GM12878 (cell line): ENCODE measurements around the gene ZNF543. TPM values are rescaled to one million over a fixed set of nuclear protein-coding genes. Genes with fewer than 3 reads are reported as not detected.

Experiments used
- ATAC-seq: fragments of 200-7000 bp; cut with Tn5 transposase; 3 replicates; pipeline ENCODE4 v1.9.1; 2020; ENCODE audit warnings: mild to moderate bottlenecking, moderate library complexity
- BruUV-seq: library from RNA; stranded (reverse); fragments of 400-500 nt; replicated peaks from 2 replicates; lab custom pipeline; 2021; lab: Mats Ljungman, UMichigan
- CTCF ChIA-PET: fragments of 300-600 bp; sonication (Branson Sonifier 250); formaldehyde crosslinking; extraction: SDS; loops from one replicate; lab custom pipeline; 2021; ENCODE audit warnings: inconsistent platforms; lab: Yijun Ruan, JAX
- POLR2A ChIA-PET: fragments of 350-600 bp; formaldehyde crosslinking; extraction: SDS; loops from one replicate; lab custom pipeline; 2021; ENCODE audit warnings: inconsistent platforms; lab: Charles Lee
- RAD21 ChIA-PET: fragments of 300-600 bp; sonication (Branson Sonifier 250); formaldehyde crosslinking; loops from one replicate; lab custom pipeline; 2023; ENCODE audit warnings: antibody characterized with exemption; ENCODE audit not compliant: unreplicated experiment; lab: Charles Lee
- SMC1A ChIA-PET: fragments of 300-600 bp; sonication (Branson Sonifier 250); formaldehyde crosslinking; loops from one replicate; lab custom pipeline; 2023; ENCODE audit not compliant: unreplicated experiment, uncharacterized antibody; lab: Charles Lee
- DNase-seq: peaks from one replicate; pipeline ENCODE4 v3.0.0-alpha.2; 2011; ENCODE audit warnings: low read depth, low spot score
- FAIRE-seq: peaks from 3 replicates; lab custom pipeline; 2011; peaks lifted over from hg19 to GRCh38; lab: Jason Lieb, UNC
- H2AFZ ChIP-seq: 2 replicates; pipeline ENCODE4 v1.6.0; 2011; ENCODE audit warnings: low read depth, low read length, control low read depth; ENCODE audit not compliant: control insufficient read depth
- H3K27ac ChIP-seq: 2 replicates; pipeline ENCODE4 v1.5.1; 2011; ENCODE audit warnings: control low read depth; ENCODE audit not compliant: control insufficient read depth, insufficient read depth
- H3K27me3 ChIP-seq, 2 experiments: replicated peaks in 1 of 2; 2 replicates each; pipeline versions ENCODE4 v1.6.0 to v1.6.1; 2011; ENCODE audit warnings: low read length in 1 of 2; ENCODE audit not compliant: control insufficient read depth in 2 of 2, insufficient read depth in 2 of 2
- H3K36me3 ChIP-seq, 2 experiments: 2 replicates each; pipeline ENCODE4 v1.5.1; 2011; ENCODE audit warnings: low read length in 1 of 2; ENCODE audit not compliant: control insufficient read depth in 2 of 2, insufficient read depth in 2 of 2
- H3K4me1 ChIP-seq: 2 replicates; pipeline ENCODE4 v1.6.1; 2011; ENCODE audit warnings: mild to moderate bottlenecking, low read length, moderate library complexity, mixed read lengths; ENCODE audit not compliant: control insufficient read depth, insufficient read depth
- H3K4me2 ChIP-seq: 2 replicates; pipeline ENCODE4 v1.6.0; 2011; ENCODE audit warnings: control low read depth; ENCODE audit not compliant: control insufficient read depth, insufficient read depth
- H3K4me3 ChIP-seq: fragments of 200-600 bp; sonication (generic); 2 replicates; pipeline ENCODE4 v1.5.1; 2016
- H3K79me2 ChIP-seq: 2 replicates; pipeline ENCODE4 v1.6.0; 2011; ENCODE audit warnings: low read length; ENCODE audit not compliant: control insufficient read depth, insufficient read depth
- H3K9ac ChIP-seq: 2 replicates; pipeline ENCODE4 v1.8.0; 2011; ENCODE audit warnings: low read length, control low read depth, mixed read lengths; ENCODE audit not compliant: control insufficient read depth, insufficient read depth
- H3K9me3 ChIP-seq: replicated peaks from 3 replicates; pipeline ENCODE4 v1.5.1; 2011; ENCODE audit warnings: mild to moderate bottlenecking, low read length; ENCODE audit not compliant: control insufficient read depth, insufficient read depth
- H4K20me1 ChIP-seq: 2 replicates; pipeline ENCODE4 v1.6.0; 2011; ENCODE audit not compliant: control insufficient read depth, insufficient read depth
- ASH2L ChIP-seq: fragments of 300-600, 200-600 bp; sonication (generic); IDR thresholded peaks from 2 replicates; pipeline ENCODE4 v1.6.1; 2017; ENCODE audit warnings: low read depth, mild to moderate bottlenecking, borderline replicate concordance
- BHLHE40 ChIP-seq, 2 experiments: fragments of 450-650 bp in 1 of 2; IDR thresholded peaks; 2 replicates each; pipeline ENCODE4 v1.6.1; 2011 to 2017; ENCODE audit warnings: low read depth in 2 of 2, borderline replicate concordance in 1 of 2, improper control_type of control experiment in 1 of 2, low read length in 1 of 2, mild to moderate bottlenecking in 1 of 2
- BMI1 ChIP-seq: fragments of 450-650 bp; IDR thresholded peaks from 2 replicates; pipeline ENCODE4 v1.6.1; 2016; ENCODE audit warnings: mild to moderate bottlenecking, moderate library complexity, borderline replicate concordance
- DPF2 ChIP-seq: fragments of 450-650 bp; IDR thresholded peaks from 2 replicates; pipeline ENCODE4 v1.6.1; 2017; ENCODE audit warnings: mild to moderate bottlenecking
- EED ChIP-seq: sonication (generic); IDR thresholded peaks from 2 replicates; pipeline ENCODE4 v1.6.1; 2016; ENCODE audit warnings: antibody characterized with exemption, low read depth
- EP300 ChIP-seq, 2 experiments: fragments of 150-350 bp in 1 of 2; IDR thresholded peaks; 2 replicates each; pipeline ENCODE4 v1.6.1; 2011 to 2012; ENCODE audit warnings: low read depth in 2 of 2, low read length in 2 of 2, borderline replicate concordance in 1 of 2, improper control_type of control experiment in 1 of 2, inconsistent platforms in 1 of 2; ENCODE audit not compliant: control insufficient read depth in 1 of 2
- ETV6 ChIP-seq, 2 experiments: fragments of 450-650 bp in 1 of 2; IDR thresholded peaks in 1 of 2; conservative IDR thresholded peaks in 1 of 2; 2 replicates each; pipeline ENCODE4 v1.6.1; 2014; ENCODE audit warnings: antibody characterized with exemption in 1 of 2, borderline replicate concordance in 1 of 2, low read depth in 1 of 2, mild to moderate bottlenecking in 1 of 2, moderate library complexity in 1 of 2
- MTA2 ChIP-seq: fragments of 450-650 bp; IDR thresholded peaks from 2 replicates; pipeline ENCODE4 v1.6.1; 2016; ENCODE audit warnings: low read depth, mild to moderate bottlenecking, moderate library complexity
- MTA3 ChIP-seq: IDR thresholded peaks from 2 replicates; pipeline ENCODE4 v1.6.1; 2012; ENCODE audit warnings: low read length, inconsistent platforms, borderline replicate concordance
- NR2F1 ChIP-seq: fragments of 450-650 bp; conservative IDR thresholded peaks from 2 replicates; pipeline ENCODE4 v1.6.1; 2017; ENCODE audit warnings: mild to moderate bottlenecking
- NRF1 ChIP-seq: conservative IDR thresholded peaks from 2 replicates; pipeline ENCODE4 v1.6.1; 2011; ENCODE audit warnings: mild to moderate bottlenecking, low read depth, low read length, improper control_type of control experiment
- TARDBP ChIP-seq: IDR thresholded peaks from 2 replicates; pipeline ENCODE4 v1.6.1; 2016; ENCODE audit warnings: borderline replicate concordance
- WGBS: methylation state at CpG from one replicate; pipeline ENCODE4 v1.1.6; 2016; ENCODE audit warnings: low lambda C conversion rate; ENCODE audit not compliant: insufficient replicate concordance, insufficient coverage; ENCODE audit errors: missing lambda C conversion rate; 5-methylcytosine and 5-hydroxymethylcytosine counted together
- in situ Hi-C: fragments of 300-500 bp; cut with MboI; formaldehyde crosslinking; loops from 9 replicates; pipeline ENCODE4 v1.14.3; 2018; ENCODE audit warnings: mixed read lengths
- intact Hi-C: fragments of 100-400 bp; cut with micrococcal nuclease; formaldehyde crosslinking; loops from one replicate; pipeline ENCODE4 v1.14.2; 2022; ENCODE audit not compliant: unreplicated experiment
- polyA plus RNA-seq, 11 experiments: library from polyadenylated mRNA; depleted of rRNA in 4 of 11; unstranded in 6 of 11; stranded (reverse) in 5 of 11; fragments of >200 nt; fragmentation: Nextera tagmentation in 4 of 11; fragmentation: Illumina TruSeq in 1 of 11; extraction: Ambion mirVana in 4 of 11; extraction: Trizol in 1 of 11; gene quantifications; 1 replicate in 1 of 11; 2 replicates in 10 of 11; pipeline versions ENCODE4 v1.2.1 to v1.2.3, GENCODE V29; 2011 to 2016; ENCODE audit warnings: inconsistent platforms in 2 of 11, missing spikeins in 2 of 11, low read depth in 1 of 11
- total RNA-seq, 4 experiments: library from RNA; depleted of rRNA in 3 of 4; stranded (reverse); fragments of >200 nt in 3 of 4; fragmentation: Illumina TruSeq in 1 of 4; extraction: Trizol in 1 of 4; gene quantifications; 2 replicates each; pipeline versions ENCODE4 v1.2.1 to v1.2.3, GENCODE V29; 2013 to 2021
- TF ChIP-seq, protein P1 (sequence below): fragments of 450-650 bp; IDR thresholded peaks from 2 replicates; pipeline ENCODE4 v1.6.1; 2017; ENCODE audit warnings: mild to moderate bottlenecking
- TF ChIP-seq, protein P2 (sequence below): fragments of 450-650 bp; IDR thresholded peaks from 2 replicates; pipeline ENCODE4 v1.6.1; 2017; ENCODE audit warnings: borderline replicate concordance
- TF ChIP-seq, protein P3 (sequence below): fragments of 450-650 bp; IDR thresholded peaks from 2 replicates; pipeline ENCODE4 v1.6.1; 2017; ENCODE audit warnings: antibody characterized with exemption, mild to moderate bottlenecking, moderate library complexity
- TF ChIP-seq, protein P4 (sequence below): IDR thresholded peaks from 2 replicates; pipeline ENCODE4 v1.6.1; 2011; ENCODE audit warnings: borderline replicate concordance, low read depth, mild to moderate bottlenecking, moderate library complexity, mixed read lengths, low read length; ENCODE audit not compliant: insufficient read depth; ENCODE audit errors: extremely low read length

ZNF543 gene
- total and polyA plus RNA-seq, 10 of the 15 experiments (the other 5 are each of a cell fraction or from before 2014, with no cell fraction given), result 0.53 to 9.0 (median 3.5) TPM

DNA sequence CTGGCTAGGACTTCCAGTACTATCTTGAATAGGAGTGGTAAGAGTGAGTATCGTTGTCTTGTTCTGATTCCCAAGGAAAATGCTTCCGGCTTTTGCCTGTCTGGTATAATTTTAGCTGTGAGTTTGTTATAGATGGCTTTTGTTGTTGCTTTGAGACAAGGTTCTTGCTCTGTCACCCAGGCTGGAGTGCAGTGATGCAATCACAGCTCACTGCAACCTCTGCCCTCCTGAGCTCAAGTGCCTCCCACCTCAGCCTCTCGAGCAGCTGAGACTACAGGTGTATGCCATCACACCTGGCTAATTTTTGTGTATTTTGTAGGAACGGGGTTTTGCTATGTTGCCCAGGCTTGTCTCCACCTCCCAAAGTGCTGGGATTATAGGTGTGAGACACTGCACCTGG lies 6.1 kb upstream of the ZNF543 start (continued):
- TF ChIP-seq, protein P1, sequence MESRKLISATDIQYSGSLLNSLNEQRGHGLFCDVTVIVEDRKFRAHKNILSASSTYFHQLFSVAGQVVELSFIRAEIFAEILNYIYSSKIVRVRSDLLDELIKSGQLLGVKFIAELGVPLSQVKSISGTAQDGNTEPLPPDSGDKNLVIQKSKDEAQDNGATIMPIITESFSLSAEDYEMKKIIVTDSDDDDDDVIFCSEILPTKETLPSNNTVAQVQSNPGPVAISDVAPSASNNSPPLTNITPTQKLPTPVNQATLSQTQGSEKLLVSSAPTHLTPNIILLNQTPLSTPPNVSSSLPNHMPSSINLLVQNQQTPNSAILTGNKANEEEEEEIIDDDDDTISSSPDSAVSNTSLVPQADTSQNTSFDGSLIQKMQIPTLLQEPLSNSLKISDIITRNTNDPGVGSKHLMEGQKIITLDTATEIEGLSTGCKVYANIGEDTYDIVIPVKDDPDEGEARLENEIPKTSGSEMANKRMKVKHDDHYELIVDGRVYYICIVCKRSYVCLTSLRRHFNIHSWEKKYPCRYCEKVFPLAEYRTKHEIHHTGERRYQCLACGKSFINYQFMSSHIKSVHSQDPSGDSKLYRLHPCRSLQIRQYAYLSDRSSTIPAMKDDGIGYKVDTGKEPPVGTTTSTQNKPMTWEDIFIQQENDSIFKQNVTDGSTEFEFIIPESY, result no peak
- TF ChIP-seq, protein P2, sequence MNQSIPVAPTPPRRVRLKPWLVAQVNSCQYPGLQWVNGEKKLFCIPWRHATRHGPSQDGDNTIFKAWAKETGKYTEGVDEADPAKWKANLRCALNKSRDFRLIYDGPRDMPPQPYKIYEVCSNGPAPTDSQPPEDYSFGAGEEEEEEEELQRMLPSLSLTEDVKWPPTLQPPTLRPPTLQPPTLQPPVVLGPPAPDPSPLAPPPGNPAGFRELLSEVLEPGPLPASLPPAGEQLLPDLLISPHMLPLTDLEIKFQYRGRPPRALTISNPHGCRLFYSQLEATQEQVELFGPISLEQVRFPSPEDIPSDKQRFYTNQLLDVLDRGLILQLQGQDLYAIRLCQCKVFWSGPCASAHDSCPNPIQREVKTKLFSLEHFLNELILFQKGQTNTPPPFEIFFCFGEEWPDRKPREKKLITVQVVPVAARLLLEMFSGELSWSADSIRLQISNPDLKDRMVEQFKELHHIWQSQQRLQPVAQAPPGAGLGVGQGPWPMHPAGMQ, result no peak
- TF ChIP-seq NR2F1 (no peak), ASH2L (no peak), MTA3 (no peak)
- TF ChIP-seq, protein P3, sequence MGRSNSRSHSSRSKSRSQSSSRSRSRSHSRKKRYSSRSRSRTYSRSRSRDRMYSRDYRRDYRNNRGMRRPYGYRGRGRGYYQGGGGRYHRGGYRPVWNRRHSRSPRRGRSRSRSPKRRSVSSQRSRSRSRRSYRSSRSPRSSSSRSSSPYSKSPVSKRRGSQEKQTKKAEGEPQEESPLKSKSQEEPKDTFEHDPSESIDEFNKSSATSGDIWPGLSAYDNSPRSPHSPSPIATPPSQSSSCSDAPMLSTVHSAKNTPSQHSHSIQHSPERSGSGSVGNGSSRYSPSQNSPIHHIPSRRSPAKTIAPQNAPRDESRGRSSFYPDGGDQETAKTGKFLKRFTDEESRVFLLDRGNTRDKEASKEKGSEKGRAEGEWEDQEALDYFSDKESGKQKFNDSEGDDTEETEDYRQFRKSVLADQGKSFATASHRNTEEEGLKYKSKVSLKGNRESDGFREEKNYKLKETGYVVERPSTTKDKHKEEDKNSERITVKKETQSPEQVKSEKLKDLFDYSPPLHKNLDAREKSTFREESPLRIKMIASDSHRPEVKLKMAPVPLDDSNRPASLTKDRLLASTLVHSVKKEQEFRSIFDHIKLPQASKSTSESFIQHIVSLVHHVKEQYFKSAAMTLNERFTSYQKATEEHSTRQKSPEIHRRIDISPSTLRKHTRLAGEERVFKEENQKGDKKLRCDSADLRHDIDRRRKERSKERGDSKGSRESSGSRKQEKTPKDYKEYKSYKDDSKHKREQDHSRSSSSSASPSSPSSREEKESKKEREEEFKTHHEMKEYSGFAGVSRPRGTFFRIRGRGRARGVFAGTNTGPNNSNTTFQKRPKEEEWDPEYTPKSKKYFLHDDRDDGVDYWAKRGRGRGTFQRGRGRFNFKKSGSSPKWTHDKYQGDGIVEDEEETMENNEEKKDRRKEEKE, result no peak

DNA sequence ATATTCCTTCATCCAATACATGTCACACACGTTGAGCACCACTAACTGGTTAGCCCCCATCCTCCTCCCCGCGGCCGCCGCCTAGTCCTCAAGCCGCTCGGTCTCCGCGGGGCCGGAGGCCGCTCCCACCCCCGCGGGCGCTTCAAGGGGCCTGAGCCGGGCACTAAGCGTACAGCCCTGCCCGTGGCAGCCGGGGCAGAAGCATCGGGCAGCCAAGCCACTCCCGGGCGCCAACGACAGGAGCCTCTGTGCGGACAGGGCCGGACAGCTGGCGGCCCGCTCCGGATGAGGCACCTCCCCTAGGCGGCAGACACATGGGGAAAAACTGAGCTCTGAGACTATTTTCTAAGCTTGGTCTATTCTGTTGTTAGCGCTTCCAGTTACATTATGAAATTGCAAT lies 2.8 kb upstream of the ZNF543 start:
- Histone ChIP-seq H3K79me2 (peaks cover 22% of the 10 kb centered on the region), H3K4me3 (no peak overlapping the region), H4K20me1 (no peaks in the 10 kb centered on the region), H2AFZ (no peak overlapping the region), H3K27me3 (no peaks in the 10 kb centered on the region), H3K4me1 (peaks cover 3% of the 10 kb centered on the region; the same call in 1 of the 2 replicates), H3K4me2 (no peak overlapping the region), H3K9me3 (no peaks in the 10 kb centered on the region), H3K9ac (no peak overlapping the region), H3K36me3 (no peaks in the 10 kb centered on the region), H3K27ac (no peak overlapping the region)
- FAIRE-seq, result no peak
- SMC1A ChIA-PET, result interaction anchor here (1.0 kb wide), 1 partner anchor 51 kb away, joined by 4 read pairs; no protein-coding TSS in a partner anchor
- no TSS peak for BruUV-seq
- no peak for ATAC-seq
- intact Hi-C loops (no loop called here), in situ Hi-C loops (no loop called here)
- CTCF ChIA-PET, result no interaction called here
- WGBS, result 64% methylated on average over 29 of the region's 29 CpGs
- RAD21 ChIA-PET, result no interaction called here
- no peak for DNase-seq
- POLR2A ChIA-PET, result interaction anchor here (0.6 to 1.2 kb wide), 2 partner anchors 31 to 1980 kb away, joined by 4 to 9 read pairs; no protein-coding TSS in a partner anchor
- TF ChIP-seq NRF1 (no peak), ETV6 (conservative IDR thresholded peaks at IDR 0.05 in 1 of 2, IDR thresholded peaks at IDR 0.05 in 1 of 2; ENCODE audit: borderline replicate concordance in 1 of 2, low read depth in 1 of 2) (no peak), EP300 (IDR thresholded peaks at IDR 0.05; ENCODE audit: borderline replicate concordance in 1 of 2, control insufficient read depth in 1 of 2, low read depth in 2 of 2, low read length in 2 of 2) (no peak), TARDBP (no peak), BHLHE40 (IDR thresholded peaks at IDR 0.05; ENCODE audit: borderline replicate concordance in 1 of 2, low read depth in 2 of 2, low read length in 1 of 2) (no peak), MTA2 (no peak), DPF2 (no peak), EED (no peak), BMI1 (no peak)
- TF ChIP-seq, protein P4, sequence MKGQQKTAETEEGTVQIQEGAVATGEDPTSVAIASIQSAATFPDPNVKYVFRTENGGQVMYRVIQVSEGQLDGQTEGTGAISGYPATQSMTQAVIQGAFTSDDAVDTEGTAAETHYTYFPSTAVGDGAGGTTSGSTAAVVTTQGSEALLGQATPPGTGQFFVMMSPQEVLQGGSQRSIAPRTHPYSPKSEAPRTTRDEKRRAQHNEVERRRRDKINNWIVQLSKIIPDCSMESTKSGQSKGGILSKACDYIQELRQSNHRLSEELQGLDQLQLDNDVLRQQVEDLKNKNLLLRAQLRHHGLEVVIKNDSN, result no peak
